Measurements from ENCODE around the gene PROX1. TPM values are rescaled to one million over a fixed set of nuclear protein-coding genes. Genes with fewer than 3 reads are reported as not detected.

The PROX1 gene
- total and polyA plus RNA-seq, 8 donors = 0.23 to 6.1 (median 2.7) TPM

GRCh38 chr1:214039394-214040018 lies 51.7 kb downstream of the PROX1 start:
- Histone ChIP-seq H3K27ac (no peak overlapping the region), H3K36me3 (no peaks in the 10 kb centered on the region), H3K9me3 (peaks cover 0 to 3% (median 0%) of the 10 kb centered on the region in 4 donors), H3K4me1 (no peaks in the 10 kb centered on the region), H3K27me3 (no peaks in the 10 kb centered on the region), H3K4me3 (no peak overlapping the region)
- no peak for DNase-seq
- 72 to 81% (median 75%) methylated on average over 4 of the region's 4 CpGs for WGBS, 5 donors
- TF ChIP-seq POLR2A (IDR thresholded peaks at IDR 0.05) (no peak), EP300 (IDR thresholded peaks at IDR 0.05) (no peak), CTCF (IDR thresholded peaks at IDR 0.05) (no peak)
- intact Hi-C loops (cut with DNase I; ENCODE audit: low total_unique reads) = no loop called here

- no peak overlapping the region for H3K27ac ChIP-seq
- H3K9me3 ChIP-seq = peaks cover 3 to 9% (median 5%) of the 10 kb centered on the region in 4 donors
- H3K4me3 ChIP-seq = no peak overlapping the region
- H3K36me3 ChIP-seq = no peaks in the 10 kb centered on the region
- no peaks in the 10 kb centered on the region for H3K27me3 ChIP-seq
- 75 to 86% (median 85%) methylated on average over 3 of the region's 3 CpGs for WGBS, 5 donors
- no peak for DNase-seq
- TF ChIP-seq POLR2A (IDR thresholded peaks at IDR 0.05) (no peak), CTCF (IDR thresholded peaks at IDR 0.05) (no peak), POLR2AphosphoS5 (IDR thresholded peaks at IDR 0.05) (no peak), EP300 (IDR thresholded peaks at IDR 0.05) (no peak)
- H3K4me1 ChIP-seq = no peaks in the 10 kb centered on the region
- intact Hi-C loops (cut with DNase I; ENCODE audit: low total_unique reads) = no loop called here
These were observed 55.4 kb downstream of the PROX1 start for GRCh38 chr1:214043167-214043566.

- WGBS, 5 donors = 86 to 94% (median 91%) methylated on average over 4 of the region's 4 CpGs
These were observed 56.9 kb downstream of the PROX1 start for GRCh38 chr1:214044438-214045214.

More at GRCh38 chr1:214044438-214045214, 56.9 kb downstream of the PROX1 start:
- Histone ChIP-seq H3K27ac (no peak overlapping the region), H3K4me1 (no peaks in the 10 kb centered on the region), H3K9me3 (peaks cover 3 to 16% (median 9%) of the 10 kb centered on the region in 4 donors), H3K27me3 (no peaks in the 10 kb centered on the region), H3K4me3 (no peak overlapping the region), H3K36me3 (no peaks in the 10 kb centered on the region)
- intact Hi-C loops (cut with DNase I; ENCODE audit: low total_unique reads) = no loop called here
- peak in 1 of 2 donors; percentile 21 for DNase-seq
- TF ChIP-seq CTCF (IDR thresholded peaks at IDR 0.05) = no peak
- TF ChIP-seq POLR2AphosphoS5 (IDR thresholded peaks at IDR 0.05) = no peak
- TF ChIP-seq EP300 (IDR thresholded peaks at IDR 0.05) = no peak
- TF ChIP-seq POLR2A (IDR thresholded peaks at IDR 0.05) = no peak
